Measurements from ENCODE around the gene SLC35B4. TPM values are rescaled to one million over a fixed set of nuclear protein-coding genes. Genes with fewer than 3 reads are reported as not detected.

SLC35B4 gene
- total RNA-seq, 1 experiment from 2014 or later, result 14.7 TPM

DNA sequence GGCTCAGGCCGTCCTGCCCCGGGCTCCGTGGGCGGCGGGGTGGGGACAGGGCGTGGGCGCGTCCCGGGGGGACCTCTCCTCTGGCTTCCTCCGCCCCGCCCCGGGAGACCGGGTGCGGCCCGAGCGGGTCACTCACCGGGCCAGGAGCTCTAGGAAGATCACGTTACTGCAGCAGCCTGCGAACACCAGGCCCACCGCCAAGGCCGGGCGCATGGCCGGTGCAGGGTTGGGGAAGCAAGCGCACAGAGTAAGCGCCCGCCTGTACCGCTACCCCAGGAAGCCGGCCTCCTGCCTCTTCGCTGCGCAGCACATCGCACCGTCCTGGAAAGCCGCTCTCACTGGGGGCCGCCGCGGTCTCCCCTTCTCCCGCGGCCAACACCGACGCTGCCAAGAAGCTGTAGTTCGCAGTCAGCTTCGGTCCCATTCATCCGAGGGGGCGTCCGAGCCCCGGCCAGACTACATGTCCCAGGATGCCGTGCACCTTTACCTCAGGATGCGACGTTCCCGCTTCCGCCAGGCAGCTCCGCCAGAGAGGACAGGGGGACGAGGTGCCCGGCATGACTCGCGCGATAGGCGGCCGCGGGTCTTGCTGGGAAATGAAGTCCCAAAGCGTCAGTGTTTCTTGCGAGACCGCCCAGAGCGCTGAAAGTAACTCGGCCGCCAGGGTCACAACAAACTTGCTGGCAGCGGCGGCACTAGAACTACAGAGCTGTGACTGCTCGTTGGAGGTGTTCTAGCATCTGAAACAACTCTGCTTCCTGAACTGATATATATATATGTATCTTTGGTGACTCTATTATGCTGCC is at the start of gene SLC35B4 (continued):
- TF ChIP-seq ZFX (IDR thresholded peaks at IDR 0.05) (peak; percentile 94), ELF1 (IDR thresholded peaks at IDR 0.05; ENCODE audit: borderline replicate concordance, low read depth) (peak; percentile 82), EZH2 (IDR thresholded peaks at IDR 0.05) (no peak), EGR1 (IDR thresholded peaks at IDR 0.05; ENCODE audit: low read depth) (peak; percentile 63; the same call in 1 of the 2 replicates), CBX3 (IDR thresholded peaks at IDR 0.05; ENCODE audit: low read depth) (0 out of 2 replicates have a peak, but pooled peaks have one; percentile 40), POLR2AphosphoS5 (IDR thresholded peaks at IDR 0.05; ENCODE audit: low read depth, low read length) (peak; percentile 43)
- TF ChIP-seq, protein P1, sequence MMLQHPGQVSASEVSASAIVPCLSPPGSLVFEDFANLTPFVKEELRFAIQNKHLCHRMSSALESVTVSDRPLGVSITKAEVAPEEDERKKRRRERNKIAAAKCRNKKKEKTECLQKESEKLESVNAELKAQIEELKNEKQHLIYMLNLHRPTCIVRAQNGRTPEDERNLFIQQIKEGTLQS (IDR thresholded peaks at IDR 0.05), result no peak

DNA sequence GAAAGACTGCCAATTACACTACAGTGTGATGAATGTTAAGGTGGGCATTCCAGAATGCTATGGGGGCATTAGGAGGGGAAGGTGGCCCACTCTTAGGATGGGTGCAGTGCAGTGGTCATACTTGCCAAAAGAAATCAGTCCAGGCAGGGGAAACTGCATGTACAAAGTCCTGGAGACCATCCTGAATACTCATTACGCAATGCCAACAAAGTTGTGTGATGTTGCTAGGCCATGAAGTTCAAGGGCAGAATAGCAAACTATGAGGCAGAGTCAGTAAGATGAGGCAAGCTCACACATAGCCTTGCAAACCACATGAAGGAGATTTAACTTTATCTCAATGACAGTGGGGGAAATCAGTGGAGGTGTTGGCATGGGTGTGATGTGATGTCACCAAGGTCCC is 49.8 kb upstream of the SLC35B4 start:
- Histone ChIP-seq H3K9me2 (ENCODE audit: insufficient read depth) (0 out of 2 replicates have a peak, but pooled peaks cover 4% of the 10 kb centered on the region), H2AFZ (ENCODE audit: low read depth, low read length, poor library complexity, severe bottlenecking) (no peak overlapping the region), H3K4me3 (replicated peaks in 1 of 2; ENCODE audit: low read depth in 1 of 2, low read length in 2 of 2) (no peak overlapping the region), H3K4me1 (ENCODE audit: control insufficient read depth in 1 of 2, insufficient read depth in 2 of 2, low read length in 2 of 2) (peaks cover 3 to 17% of the 10 kb centered on the region in 2 experiments; a peak in 3 of 4 replicates), H3K9me3 (ENCODE audit: control insufficient read depth in 1 of 2, insufficient read depth in 1 of 2, low read depth in 1 of 2, low read length in 2 of 2) (no peaks in the 10 kb centered on the region), H3K9ac (ENCODE audit: low read length) (no peak overlapping the region), H3K27me3 (ENCODE audit: insufficient read depth, low read length) (no peaks in the 10 kb centered on the region; the same call in none of the 2 replicates), H3K79me2 (ENCODE audit: insufficient read depth, low read length) (no peaks in the 10 kb centered on the region), H3K36me3 (ENCODE audit: control insufficient read depth in 1 of 2, insufficient read depth in 2 of 2, low read length in 2 of 2) (no peaks in the 10 kb centered on the region), H4K20me1 (ENCODE audit: insufficient read depth) (no peaks in the 10 kb centered on the region), H3K4me2 (ENCODE audit: low read length) (no peak overlapping the region), H3K27ac (ENCODE audit: low read depth, low read length) (no peak overlapping the region)
- DNase-seq (ENCODE audit: low read depth, low spot score), result no peak
- ChIA-PET CTCF (no interaction called here), RAD21 (ENCODE audit: low non-redundant PET in 1 of 2, low total read pairs in 2 of 2, uncharacterized antibody in 2 of 2, unreplicated experiment in 2 of 2) (no interaction called here), POLR2A (no interaction called here)
- ATAC-seq, result no peak
- TF ChIP-seq SIN3A (IDR thresholded peaks at IDR 0.05; ENCODE audit: low read depth) (no peak), CBX3 (IDR thresholded peaks at IDR 0.05; ENCODE audit: low read depth) (no peak), ZFX (IDR thresholded peaks at IDR 0.05) (no peak), ELF1 (IDR thresholded peaks at IDR 0.05; ENCODE audit: borderline replicate concordance, low read depth) (no peak), EZH2phosphoT487 (IDR thresholded peaks at IDR 0.05; ENCODE audit: borderline replicate concordance) (no peak), RAD21 (IDR thresholded peaks at IDR 0.05; ENCODE audit: low read depth) (no peak), POLR2A (IDR thresholded peaks at IDR 0.05; ENCODE audit: borderline replicate concordance, extremely low read depth, insufficient read depth, insufficient read length) (no peak), POLR2AphosphoS5 (IDR thresholded peaks at IDR 0.05; ENCODE audit: low read depth, low read length) (no peak), EGR1 (IDR thresholded peaks at IDR 0.05; ENCODE audit: low read depth) (no peak), ZNF274 (IDR thresholded peaks at IDR 0.05; ENCODE audit: low read depth, low read length) (no peak)
- TF ChIP-seq, protein P2, sequence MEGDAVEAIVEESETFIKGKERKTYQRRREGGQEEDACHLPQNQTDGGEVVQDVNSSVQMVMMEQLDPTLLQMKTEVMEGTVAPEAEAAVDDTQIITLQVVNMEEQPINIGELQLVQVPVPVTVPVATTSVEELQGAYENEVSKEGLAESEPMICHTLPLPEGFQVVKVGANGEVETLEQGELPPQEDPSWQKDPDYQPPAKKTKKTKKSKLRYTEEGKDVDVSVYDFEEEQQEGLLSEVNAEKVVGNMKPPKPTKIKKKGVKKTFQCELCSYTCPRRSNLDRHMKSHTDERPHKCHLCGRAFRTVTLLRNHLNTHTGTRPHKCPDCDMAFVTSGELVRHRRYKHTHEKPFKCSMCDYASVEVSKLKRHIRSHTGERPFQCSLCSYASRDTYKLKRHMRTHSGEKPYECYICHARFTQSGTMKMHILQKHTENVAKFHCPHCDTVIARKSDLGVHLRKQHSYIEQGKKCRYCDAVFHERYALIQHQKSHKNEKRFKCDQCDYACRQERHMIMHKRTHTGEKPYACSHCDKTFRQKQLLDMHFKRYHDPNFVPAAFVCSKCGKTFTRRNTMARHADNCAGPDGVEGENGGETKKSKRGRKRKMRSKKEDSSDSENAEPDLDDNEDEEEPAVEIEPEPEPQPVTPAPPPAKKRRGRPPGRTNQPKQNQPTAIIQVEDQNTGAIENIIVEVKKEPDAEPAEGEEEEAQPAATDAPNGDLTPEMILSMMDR (IDR thresholded peaks at IDR 0.05 in 2 of 3, conservative IDR thresholded peaks at IDR 0.05 in 1 of 3; ENCODE audit: borderline replicate concordance in 1 of 3, insufficient read depth in 1 of 3, low read depth in 2 of 3, low read length in 2 of 3), result no peak
- TF ChIP-seq, protein P3, sequence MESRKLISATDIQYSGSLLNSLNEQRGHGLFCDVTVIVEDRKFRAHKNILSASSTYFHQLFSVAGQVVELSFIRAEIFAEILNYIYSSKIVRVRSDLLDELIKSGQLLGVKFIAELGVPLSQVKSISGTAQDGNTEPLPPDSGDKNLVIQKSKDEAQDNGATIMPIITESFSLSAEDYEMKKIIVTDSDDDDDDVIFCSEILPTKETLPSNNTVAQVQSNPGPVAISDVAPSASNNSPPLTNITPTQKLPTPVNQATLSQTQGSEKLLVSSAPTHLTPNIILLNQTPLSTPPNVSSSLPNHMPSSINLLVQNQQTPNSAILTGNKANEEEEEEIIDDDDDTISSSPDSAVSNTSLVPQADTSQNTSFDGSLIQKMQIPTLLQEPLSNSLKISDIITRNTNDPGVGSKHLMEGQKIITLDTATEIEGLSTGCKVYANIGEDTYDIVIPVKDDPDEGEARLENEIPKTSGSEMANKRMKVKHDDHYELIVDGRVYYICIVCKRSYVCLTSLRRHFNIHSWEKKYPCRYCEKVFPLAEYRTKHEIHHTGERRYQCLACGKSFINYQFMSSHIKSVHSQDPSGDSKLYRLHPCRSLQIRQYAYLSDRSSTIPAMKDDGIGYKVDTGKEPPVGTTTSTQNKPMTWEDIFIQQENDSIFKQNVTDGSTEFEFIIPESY (IDR thresholded peaks at IDR 0.05; ENCODE audit: extremely low read depth, insufficient replicate concordance, low read length), result no peak
- BruUV-seq (replicated peaks), result no TSS peak
- intact Hi-C loops (cut with micrococcal nuclease), result no loop called here

Measured in HCT116 (cell line).